Measurements from ENCODE around the gene CEP112.

The CEP112 gene

GRCh38 chr17:65930140-65930730 is 261.7 kb downstream of the CEP112 start:
- no peak for TF ChIP-seq CTCF (conservative IDR thresholded peaks at IDR 0.05; ENCODE audit: low read depth, low read length)
- H3K4me3 ChIP-seq (ENCODE audit: low read length): no peak overlapping the region

GRCh38 chr17:65926599-65926998 is 265.3 kb downstream of the CEP112 start:
- no peak overlapping the region for H3K4me3 ChIP-seq (ENCODE audit: low read length)
- no peak for TF ChIP-seq CTCF (conservative IDR thresholded peaks at IDR 0.05; ENCODE audit: low read depth, low read length)
- no peak for DNase-seq (ENCODE audit: low read depth)

More at GRCh38 chr17:65930140-65930730, 261.7 kb downstream of the CEP112 start:
- no peak for DNase-seq (ENCODE audit: low read depth)

- no peak overlapping the region for H3K4me3 ChIP-seq (ENCODE audit: low read length)
- no peak for TF ChIP-seq CTCF (conservative IDR thresholded peaks at IDR 0.05; ENCODE audit: low read depth, low read length)
- DNase-seq (ENCODE audit: low read depth): no peak
Measured at GRCh38 chr17:65925606-65926307, 266.2 kb downstream of the CEP112 start.

GRCh38 chr17:65920996-65921395 is 270.9 kb downstream of the CEP112 start:
- TF ChIP-seq CTCF (conservative IDR thresholded peaks at IDR 0.05; ENCODE audit: low read depth, low read length): no peak
- H3K4me3 ChIP-seq (ENCODE audit: low read length): no peak overlapping the region
- DNase-seq (ENCODE audit: low read depth): peak; percentile 37

GRCh38 chr17:65918916-65919315 is 273.0 kb downstream of the CEP112 start:
- peak; percentile 48 for TF ChIP-seq CTCF (conservative IDR thresholded peaks at IDR 0.05; ENCODE audit: low read depth, low read length)
- H3K4me3 ChIP-seq (ENCODE audit: low read length): no peak overlapping the region
- no peak for DNase-seq (ENCODE audit: low read depth)

- H3K4me3 ChIP-seq (ENCODE audit: low read length): no peak overlapping the region
- no peak for TF ChIP-seq CTCF (conservative IDR thresholded peaks at IDR 0.05; ENCODE audit: low read depth, low read length)
- DNase-seq (ENCODE audit: low read depth): no peak
Measured at GRCh38 chr17:65918500-65918899, 273.4 kb downstream of the CEP112 start.

GRCh38 chr17:65917560-65917959 is 274.4 kb downstream of the CEP112 start:
- no peak for DNase-seq (ENCODE audit: low read depth)
- H3K4me3 ChIP-seq (ENCODE audit: low read length): no peak overlapping the region
- TF ChIP-seq CTCF (conservative IDR thresholded peaks at IDR 0.05; ENCODE audit: low read depth, low read length): no peak

Data from retinal pigment epithelial cell (primary cell).